Measurements from ENCODE around the gene GOLGA5. TPM values are rescaled to one million over a fixed set of nuclear protein-coding genes. Genes with fewer than 3 reads are reported as not detected.

Gene GOLGA5
- total and polyA plus RNA-seq, 2 donors (not counting 3 experiments of a cell fraction or from before 2014, with no cell fraction given): 16.3 to 28.9 TPM

DNA sequence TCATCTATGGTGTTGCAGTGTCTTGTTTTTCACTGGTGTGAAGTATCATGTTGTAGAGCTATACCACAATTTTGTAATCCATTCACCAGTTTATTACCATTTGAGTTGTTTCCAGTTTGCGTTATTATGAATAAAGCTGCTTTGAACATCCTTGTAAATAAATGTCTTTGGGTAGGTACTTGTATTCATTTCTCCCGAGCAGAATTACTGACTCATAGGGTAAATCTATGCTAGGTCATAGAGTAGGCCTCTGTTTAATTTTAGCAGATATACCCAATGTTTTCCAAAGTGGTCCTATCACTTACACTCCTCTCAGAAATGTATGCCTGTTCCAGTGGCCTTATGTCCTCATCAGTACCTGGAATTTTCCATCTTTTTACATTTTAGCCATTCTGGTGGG, 6.6 kb upstream of the GOLGA5 start:
- H3K4me2 ChIP-seq (ENCODE audit: insufficient read depth, low read length): no peak overlapping the region
- no peaks in the 10 kb centered on the region for H4K20me1 ChIP-seq (replicated peaks; ENCODE audit: control insufficient read depth, extremely low read depth, insufficient read depth, low read length)
- no peaks in the 10 kb centered on the region for H3K79me2 ChIP-seq (ENCODE audit: control insufficient read depth, insufficient read depth, low read length)
- H3K36me3 ChIP-seq (ENCODE audit: control insufficient read depth in 2 of 2, extremely low read depth in 1 of 2, insufficient read depth in 2 of 2, low read length in 2 of 2): no peaks in the 10 kb centered on the region
- no peaks in the 10 kb centered on the region for H3K9me1 ChIP-seq (replicated peaks; ENCODE audit: control insufficient read depth, extremely low read depth, insufficient read depth, low read length)
- H3K27ac ChIP-seq (ENCODE audit: insufficient read depth, low read depth, low read length): no peak overlapping the region
- FAIRE-seq (no peak), DNase-seq (ENCODE audit: low read depth, low spot score) (no peak)
- no peaks in the 10 kb centered on the region for H3K27me3 ChIP-seq (ENCODE audit: control insufficient read depth in 2 of 2, insufficient read depth in 2 of 2, low read length in 2 of 2)
- POLR2A ChIA-PET: no interaction called here
- TF ChIP-seq POLR2AphosphoS5 (IDR thresholded peaks at IDR 0.05; ENCODE audit: insufficient read depth, low read depth, low read length): no peak
- TF ChIP-seq JUN (IDR thresholded peaks at IDR 0.05; ENCODE audit: borderline replicate concordance, insufficient read depth, insufficient read length, low read depth): no peak
- no peak for TF ChIP-seq FOS (IDR thresholded peaks at IDR 0.05; ENCODE audit: borderline replicate concordance, insufficient read depth, low read length)
- TF ChIP-seq, protein P1, sequence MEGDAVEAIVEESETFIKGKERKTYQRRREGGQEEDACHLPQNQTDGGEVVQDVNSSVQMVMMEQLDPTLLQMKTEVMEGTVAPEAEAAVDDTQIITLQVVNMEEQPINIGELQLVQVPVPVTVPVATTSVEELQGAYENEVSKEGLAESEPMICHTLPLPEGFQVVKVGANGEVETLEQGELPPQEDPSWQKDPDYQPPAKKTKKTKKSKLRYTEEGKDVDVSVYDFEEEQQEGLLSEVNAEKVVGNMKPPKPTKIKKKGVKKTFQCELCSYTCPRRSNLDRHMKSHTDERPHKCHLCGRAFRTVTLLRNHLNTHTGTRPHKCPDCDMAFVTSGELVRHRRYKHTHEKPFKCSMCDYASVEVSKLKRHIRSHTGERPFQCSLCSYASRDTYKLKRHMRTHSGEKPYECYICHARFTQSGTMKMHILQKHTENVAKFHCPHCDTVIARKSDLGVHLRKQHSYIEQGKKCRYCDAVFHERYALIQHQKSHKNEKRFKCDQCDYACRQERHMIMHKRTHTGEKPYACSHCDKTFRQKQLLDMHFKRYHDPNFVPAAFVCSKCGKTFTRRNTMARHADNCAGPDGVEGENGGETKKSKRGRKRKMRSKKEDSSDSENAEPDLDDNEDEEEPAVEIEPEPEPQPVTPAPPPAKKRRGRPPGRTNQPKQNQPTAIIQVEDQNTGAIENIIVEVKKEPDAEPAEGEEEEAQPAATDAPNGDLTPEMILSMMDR (IDR thresholded peaks at IDR 0.05; ENCODE audit: extremely low read depth in 1 of 2, insufficient read depth in 1 of 2, low read depth in 1 of 2, low read length in 2 of 2): no peak
- TF ChIP-seq GATA2 (IDR thresholded peaks at IDR 0.05; ENCODE audit: insufficient read depth, insufficient read length, low read depth, low read length): no peak
- TF ChIP-seq POLR2A (IDR thresholded peaks at IDR 0.05; ENCODE audit: low read depth, low read length): no peak
- no peak for TF ChIP-seq MYC (IDR thresholded peaks at IDR 0.05; ENCODE audit: low read depth, low read length)
- TF ChIP-seq, protein P2, sequence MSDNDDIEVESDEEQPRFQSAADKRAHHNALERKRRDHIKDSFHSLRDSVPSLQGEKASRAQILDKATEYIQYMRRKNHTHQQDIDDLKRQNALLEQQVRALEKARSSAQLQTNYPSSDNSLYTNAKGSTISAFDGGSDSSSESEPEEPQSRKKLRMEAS (IDR thresholded peaks at IDR 0.05; ENCODE audit: insufficient read depth, insufficient read length): no peak
- TF ChIP-seq EZH2 (IDR thresholded peaks at IDR 0.05; ENCODE audit: borderline replicate concordance, low read depth, low read length, severe bottlenecking): no peak
- no peak overlapping the region for H2AFZ ChIP-seq (ENCODE audit: low read depth, low read length)
- no peak overlapping the region for H3K9ac ChIP-seq (replicated peaks; ENCODE audit: extremely low read depth, insufficient read depth, low read length)
- no TSS peak for BruUV-seq (replicated peaks)
- H3K4me1 ChIP-seq (ENCODE audit: control insufficient read depth, extremely low read depth, insufficient read depth, low read length): no peaks in the 10 kb centered on the region
- H3K9me3 ChIP-seq (replicated peaks; ENCODE audit: control insufficient read depth, insufficient read depth, low read length): no peaks in the 10 kb centered on the region
- CTCF ChIA-PET: interaction anchor here (1.2 to 8.0 kb wide), 2 partner anchors 73 to 99 kb away, joined by 3 to 118 read pairs; no protein-coding TSS in a partner anchor
- dilution Hi-C loops (cut with MboI; ENCODE audit: extremely low pct_ligation_motif_present, low sequenced_read_pairs): no loop called here
- no peak overlapping the region for H3K4me3 ChIP-seq (replicated peaks in 1 of 3; ENCODE audit: insufficient read depth in 1 of 3, low read depth in 1 of 3, low read length in 3 of 3)
- intact Hi-C loops (cut with micrococcal nuclease): no loop called here

Data from endothelial cell of umbilical vein (primary cell).